Adrenal gland (tissue), 5 donors: ENCODE results near the gene ISM1.

Experiments used
- POLR2A ChIP-seq, 2 donors: fragments of 450-650 bp; IDR thresholded peaks; one replicate each; pipeline ENCODE4 v1.6.1; 2017; ENCODE audit warnings: antibody characterized with exemption in 2 of 2, mild to moderate bottlenecking in 2 of 2, moderate library complexity in 1 of 2
- TF ChIP-seq, protein P1 (sequence below), 6 experiments: fragments of 450-650 bp in 4 of 6; fragments of 200-600 bp in 2 of 6; sonication (generic) in 1 of 6; IDR thresholded peaks; 1 replicate in 5 of 6; 2 replicates in 1 of 6; pipeline versions ENCODE4 v1.5.1 to v1.8.0; 2016 to 2021; ENCODE audit warnings: antibody characterized with exemption in 6 of 6, mild to moderate bottlenecking in 2 of 6, moderate library complexity in 1 of 6
- donor health status: DM: no; HTN: no; CAD: no.

DNA sequence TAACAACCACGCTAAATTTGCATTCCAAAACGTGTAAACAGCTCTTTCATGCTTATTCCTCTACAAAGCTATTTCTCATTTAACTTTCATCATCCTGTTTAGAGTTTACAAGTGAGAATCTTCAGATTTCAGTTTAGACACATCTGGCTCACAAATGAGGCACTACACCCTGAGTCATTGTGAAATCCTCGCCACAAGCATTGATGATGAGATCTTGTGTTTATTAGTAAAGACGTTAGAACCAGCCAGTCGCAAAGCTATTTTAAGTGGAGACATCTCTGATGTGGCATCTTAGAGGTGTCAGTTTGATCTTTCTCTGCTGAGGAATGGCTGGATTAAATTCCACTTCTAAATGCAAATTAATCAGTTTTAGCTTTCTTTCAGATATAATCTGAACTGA is 8.3 kb upstream of the ISM1 start:
- TF ChIP-seq, protein P1, sequence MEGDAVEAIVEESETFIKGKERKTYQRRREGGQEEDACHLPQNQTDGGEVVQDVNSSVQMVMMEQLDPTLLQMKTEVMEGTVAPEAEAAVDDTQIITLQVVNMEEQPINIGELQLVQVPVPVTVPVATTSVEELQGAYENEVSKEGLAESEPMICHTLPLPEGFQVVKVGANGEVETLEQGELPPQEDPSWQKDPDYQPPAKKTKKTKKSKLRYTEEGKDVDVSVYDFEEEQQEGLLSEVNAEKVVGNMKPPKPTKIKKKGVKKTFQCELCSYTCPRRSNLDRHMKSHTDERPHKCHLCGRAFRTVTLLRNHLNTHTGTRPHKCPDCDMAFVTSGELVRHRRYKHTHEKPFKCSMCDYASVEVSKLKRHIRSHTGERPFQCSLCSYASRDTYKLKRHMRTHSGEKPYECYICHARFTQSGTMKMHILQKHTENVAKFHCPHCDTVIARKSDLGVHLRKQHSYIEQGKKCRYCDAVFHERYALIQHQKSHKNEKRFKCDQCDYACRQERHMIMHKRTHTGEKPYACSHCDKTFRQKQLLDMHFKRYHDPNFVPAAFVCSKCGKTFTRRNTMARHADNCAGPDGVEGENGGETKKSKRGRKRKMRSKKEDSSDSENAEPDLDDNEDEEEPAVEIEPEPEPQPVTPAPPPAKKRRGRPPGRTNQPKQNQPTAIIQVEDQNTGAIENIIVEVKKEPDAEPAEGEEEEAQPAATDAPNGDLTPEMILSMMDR (IDR thresholded peaks at IDR 0.05) = no peak
- TF ChIP-seq POLR2A (IDR thresholded peaks at IDR 0.05) = no peak
